ENCODE results near the gene TMEM143. TPM values are rescaled to one million over a fixed set of nuclear protein-coding genes. Genes with fewer than 3 reads are reported as not detected.

The TMEM143 gene
- total RNA-seq, 2 experiments from 2014 or later, result 18.9 to 21.5 TPM

GRCh38 chr19:48370955-48371354, 7.2 kb upstream of the TMEM143 start:
- Mint-ChIP-seq H3K4me1 (no peaks in the 10 kb centered on the region), H3K4me3 (no peak overlapping the region), H3K27me3 (no peaks in the 10 kb centered on the region), H3K27ac (no peak overlapping the region), H3K9me3 (ENCODE audit: low read depth) (no peaks in the 10 kb centered on the region), H3K36me3 (ENCODE audit: low read depth) (no peaks in the 10 kb centered on the region)
- no peak for DNase-seq
- intact Hi-C loops (cut with DNase I, micrococcal nuclease), result no loop called here
- ChIA-PET POLR2A (interaction anchor here (0.6 kb wide), 1 partner anchor 19 kb away, joined by 11 read pairs; no protein-coding TSS in a partner anchor), CTCF (interaction anchor here (0.6 kb wide), 1 partner anchor 19 kb away, joined by 4 read pairs; no protein-coding TSS in a partner anchor)
- no peak for ATAC-seq

GRCh38 chr19:48368936-48369335, 5.2 kb upstream of the TMEM143 start:
- peaks cover 6% of the 10 kb centered on the region for H3K4me1 Mint-ChIP-seq
- H3K27me3 Mint-ChIP-seq, result no peaks in the 10 kb centered on the region
- intact Hi-C loops (cut with DNase I, micrococcal nuclease), result loop anchor here in 1 of 2 experiments (10.0 kb wide), 1 partner anchor 854 kb away; the partner anchor contains the start of gene NAPA
- no peaks in the 10 kb centered on the region for H3K9me3 Mint-ChIP-seq (ENCODE audit: low read depth)
- H3K4me3 Mint-ChIP-seq, result no peak overlapping the region
- DNase-seq (no peak), ATAC-seq (no peak)
- POLR2A ChIA-PET, result no interaction called here
- peaks cover under 1% of the 10 kb centered on the region for H3K36me3 Mint-ChIP-seq (ENCODE audit: low read depth)
- CTCF ChIA-PET, result no interaction called here
- H3K27ac Mint-ChIP-seq, result no peak overlapping the region

- Mint-ChIP-seq H3K36me3 (ENCODE audit: low read depth) (peaks cover 1% of the 10 kb centered on the region), H3K27me3 (no peaks in the 10 kb centered on the region), H3K4me3 (no peak overlapping the region), H3K9me3 (ENCODE audit: low read depth) (no peaks in the 10 kb centered on the region), H3K27ac (no peak overlapping the region), H3K4me1 (peaks cover 10% of the 10 kb centered on the region)
- intact Hi-C loops (cut with DNase I, micrococcal nuclease), result loop anchor here in 1 of 2 experiments (10.0 kb wide), 1 partner anchor 853 kb away; the partner anchor contains the start of gene NAPA
- DNase-seq (no peak), ATAC-seq (no peak)
- CTCF ChIA-PET, result interaction anchor here (0.7 kb wide), 1 partner anchor 55 kb away, joined by 3 read pairs; no protein-coding TSS in a partner anchor
- POLR2A ChIA-PET, result no interaction called here
Observed at GRCh38 chr19:48367855-48368254, 4.1 kb upstream of the TMEM143 start.

- peaks cover 1% of the 10 kb centered on the region for H3K36me3 Mint-ChIP-seq (ENCODE audit: low read depth)
- H3K27ac Mint-ChIP-seq, result no peak overlapping the region
- H3K27me3 Mint-ChIP-seq, result no peaks in the 10 kb centered on the region
- ChIA-PET POLR2A (no interaction called here), CTCF (interaction anchor here (2.2 kb wide), 1 partner anchor 25 kb away, joined by 17 read pairs; the partner anchor contains the start of gene KDELR1)
- H3K4me1 Mint-ChIP-seq, result peaks cover 13% of the 10 kb centered on the region
- DNase-seq (no peak), ATAC-seq (no peak)
- no peaks in the 10 kb centered on the region for H3K9me3 Mint-ChIP-seq (ENCODE audit: low read depth)
- intact Hi-C loops (cut with DNase I, micrococcal nuclease), result loop anchor here in 1 of 2 experiments (10.0 kb wide), 1 partner anchor 851 kb away; the partner anchor contains the start of gene NAPA
- H3K4me3 Mint-ChIP-seq, result no peak overlapping the region
Observed at GRCh38 chr19:48365602-48366001, 1.9 kb upstream of the TMEM143 start.

- Mint-ChIP-seq H3K36me3 (ENCODE audit: low read depth) (peaks cover 1% of the 10 kb centered on the region), H3K4me3 (peak overlapping the region; percentile 84), H3K9me3 (ENCODE audit: low read depth) (no peaks in the 10 kb centered on the region), H3K4me1 (peaks cover 13% of the 10 kb centered on the region), H3K27ac (peak overlapping the region; percentile 95), H3K27me3 (no peaks in the 10 kb centered on the region)
- POLR2A ChIA-PET, result interaction anchor here (0.5 to 2.7 kb wide), 6 partner anchors 27 to 1278 kb away, joined by 3 to 10 read pairs (median 4); partner anchors contain the start of genes KDELR1, RPL18 and SPHK2
- intact Hi-C loops (cut with DNase I, micrococcal nuclease), result loop anchor here (1.0 to 10.0 kb wide), 15 partner anchors 27 to 1513 kb away; partner anchors contain the start of genes CYTH2 (in 2 of the 2), GRWD1 (in 2 of the 2), KDELR1 (in 2 of the 2) and AKT1S1 (in 1 of the 2)
- ATAC-seq (no peak), DNase-seq (no peak)
- CTCF ChIA-PET, result interaction anchor here (0.7 to 2.3 kb wide), 7 partner anchors 14 to 225 kb away, joined by 3 to 17 read pairs (median 5); partner anchors contain the start of gene KDELR1
Observed at GRCh38 chr19:48364598-48365348, 1.0 kb upstream of the TMEM143 start.

GRCh38 chr19:48363500-48363809, 285 bp downstream of the TMEM143 start:
- ChIA-PET POLR2A (interaction anchor here (0.7 to 2.7 kb wide), 10 partner anchors 28 to 512 kb away, joined by 3 to 10 read pairs (median 4); partner anchors contain the start of genes KDELR1, RPL18 and SPHK2), CTCF (interaction anchor here (0.6 to 2.3 kb wide), 14 partner anchors 13 to 432 kb away, joined by 3 to 17 read pairs (median 4); partner anchors contain the start of genes DBP, GRIN2D and KDELR1)
- peak; percentile 7 for ATAC-seq
- Mint-ChIP-seq H3K9me3 (ENCODE audit: low read depth) (no peaks in the 10 kb centered on the region), H3K4me1 (peaks cover 13% of the 10 kb centered on the region), H3K4me3 (peak overlapping the region; percentile 84), H3K27ac (peak overlapping the region; percentile 95), H3K36me3 (ENCODE audit: low read depth) (peaks cover 3% of the 10 kb centered on the region), H3K27me3 (no peaks in the 10 kb centered on the region)
- no peak for DNase-seq
- intact Hi-C loops (cut with DNase I, micrococcal nuclease), result loop anchor here (1.0 to 10.0 kb wide), 11 partner anchors 30 to 1514 kb away; partner anchors contain the start of genes AKT1S1 (in 1 of the 2), CARD8 (in 1 of the 2), LIG1 (in 1 of the 2) and NAPA (in 1 of the 2)

- intact Hi-C loops (cut with DNase I, micrococcal nuclease), result loop anchor here (1.0 to 10.0 kb wide), 11 partner anchors 30 to 1514 kb away; partner anchors contain the start of genes AKT1S1 (in 1 of the 2), CARD8 (in 1 of the 2), LIG1 (in 1 of the 2) and NAPA (in 1 of the 2)
- Mint-ChIP-seq H3K27ac (peak overlapping the region; percentile 95), H3K4me1 (peaks cover 13% of the 10 kb centered on the region), H3K9me3 (ENCODE audit: low read depth) (no peaks in the 10 kb centered on the region), H3K27me3 (no peaks in the 10 kb centered on the region), H3K36me3 (ENCODE audit: low read depth) (peaks cover 5% of the 10 kb centered on the region), H3K4me3 (peak overlapping the region; percentile 84)
- CTCF ChIA-PET, result interaction anchor here (0.6 to 2.3 kb wide), 9 partner anchors 29 to 630 kb away, joined by 3 to 9 read pairs (median 4); partner anchors contain the start of gene GYS1
- peak; percentile 69 for ATAC-seq
- POLR2A ChIA-PET, result interaction anchor here (0.6 to 2.7 kb wide), 7 partner anchors 28 to 513 kb away, joined by 3 to 10 read pairs (median 3); partner anchors contain the start of genes KDELR1, RPL18 and SPHK2
- peak; percentile 95 for DNase-seq
Observed at GRCh38 chr19:48362716-48363499, 832 bp downstream of the TMEM143 start.

GRCh38 chr19:48361912-48362311, 1.8 kb downstream of the TMEM143 start:
- H3K9me3 Mint-ChIP-seq (ENCODE audit: low read depth), result no peaks in the 10 kb centered on the region
- intact Hi-C loops (cut with DNase I, micrococcal nuclease), result loop anchor here (2.0 to 10.0 kb wide), 6 partner anchors 55 to 1515 kb away; partner anchors contain the start of genes AKT1S1 (in 1 of the 2), CARD8 (in 1 of the 2), NAPA (in 1 of the 2) and RRAS (in 1 of the 2)
- ATAC-seq (no peak), DNase-seq (no peak)
- peaks cover 5% of the 10 kb centered on the region for H3K36me3 Mint-ChIP-seq (ENCODE audit: low read depth)
- POLR2A ChIA-PET, result no interaction called here
- H3K4me1 Mint-ChIP-seq, result peaks cover 13% of the 10 kb centered on the region
- CTCF ChIA-PET, result no interaction called here
- H3K4me3 Mint-ChIP-seq, result no peak overlapping the region
- no peaks in the 10 kb centered on the region for H3K27me3 Mint-ChIP-seq
- H3K27ac Mint-ChIP-seq, result no peak overlapping the region

- ChIA-PET CTCF (no interaction called here), POLR2A (no interaction called here)
- no peaks in the 10 kb centered on the region for H3K9me3 Mint-ChIP-seq (ENCODE audit: low read depth)
- H3K27me3 Mint-ChIP-seq, result no peaks in the 10 kb centered on the region
- H3K4me1 Mint-ChIP-seq, result peaks cover 8% of the 10 kb centered on the region
- no peak overlapping the region for H3K4me3 Mint-ChIP-seq
- DNase-seq (no peak), ATAC-seq (no peak)
- H3K36me3 Mint-ChIP-seq (ENCODE audit: low read depth), result peaks cover 5% of the 10 kb centered on the region
- no peak overlapping the region for H3K27ac Mint-ChIP-seq
- intact Hi-C loops (cut with DNase I, micrococcal nuclease), result no loop called here
Observed at GRCh38 chr19:48359123-48359522, 4.6 kb downstream of the TMEM143 start.

GRCh38 chr19:48355365-48355954, 8.3 kb downstream of the TMEM143 start:
- Mint-ChIP-seq H3K36me3 (ENCODE audit: low read depth) (peaks cover 4% of the 10 kb centered on the region), H3K27me3 (no peaks in the 10 kb centered on the region), H3K4me3 (no peak overlapping the region), H3K9me3 (ENCODE audit: low read depth) (no peaks in the 10 kb centered on the region), H3K4me1 (no peaks in the 10 kb centered on the region), H3K27ac (no peak overlapping the region)
- intact Hi-C loops (cut with DNase I, micrococcal nuclease), result no loop called here
- no peak for DNase-seq
- ATAC-seq, result no peak
- ChIA-PET POLR2A (no interaction called here), CTCF (interaction anchor here (0.8 kb wide), 1 partner anchor 22 kb away, joined by 3 read pairs; no protein-coding TSS in a partner anchor)

All from activated CD4-positive, alpha-beta T cell treated with anti-CD3 and anti-CD28 coated beads for 36 hours (primary cell).